ENCODE data around the gene KCNA3.

Gene KCNA3

GRCh38 chr1:110631836-110632620 is 42.7 kb downstream of the KCNA3 start:
- no peak overlapping the region for H3K4me3 Mint-ChIP-seq
- no peak for DNase-seq
- no peaks in the 10 kb centered on the region for H3K9me3 Mint-ChIP-seq
- no peaks in the 10 kb centered on the region for H3K36me3 Mint-ChIP-seq (ENCODE audit: low read depth)
- H3K27me3 Mint-ChIP-seq (ENCODE audit: low read depth, poor library complexity): peaks cover 41% of the 10 kb centered on the region
- no peak for TF ChIP-seq CTCF (IDR thresholded peaks at IDR 0.05)
- no peak overlapping the region for H3K27ac Mint-ChIP-seq
- no peaks in the 10 kb centered on the region for H3K4me1 Mint-ChIP-seq

DNA sequence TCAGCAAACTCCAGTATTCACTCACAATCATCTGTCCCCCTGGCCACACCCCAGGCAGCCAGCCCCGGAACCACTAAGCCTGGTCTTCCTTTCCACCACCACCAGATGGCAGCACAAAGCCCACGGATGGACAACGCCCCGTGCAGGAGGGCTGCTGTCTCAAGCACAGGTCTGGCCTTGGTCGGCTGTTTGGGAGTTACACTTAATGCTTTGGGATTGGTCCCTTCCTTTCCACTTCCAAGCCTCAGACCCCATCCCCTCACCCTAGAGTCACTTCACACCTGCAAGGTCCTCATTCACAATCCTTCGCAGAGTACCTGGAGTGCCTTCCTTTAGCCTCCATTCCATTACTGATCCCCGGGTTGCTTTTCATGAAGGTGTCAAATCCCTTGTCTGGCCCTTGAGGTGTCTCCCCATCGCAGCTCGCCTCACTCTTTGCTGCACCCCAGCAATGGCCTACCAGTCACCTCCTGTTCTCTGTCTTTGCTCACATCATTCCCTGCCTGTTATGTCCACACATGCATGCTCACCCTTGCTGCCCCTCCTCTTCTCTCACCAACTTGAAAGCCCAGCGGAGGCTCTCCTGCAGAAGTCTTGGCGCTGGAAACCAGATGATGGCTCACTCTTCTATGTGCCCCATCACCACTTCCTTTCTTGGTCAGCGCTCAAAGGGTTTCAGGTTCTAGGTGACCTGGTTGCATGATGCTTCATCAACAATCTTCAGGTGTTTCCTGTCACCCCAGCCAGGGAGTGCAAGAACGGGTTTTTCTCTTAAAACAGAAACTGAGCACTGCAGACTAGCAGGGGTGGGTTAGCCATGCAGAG is 43.7 kb downstream of the KCNA3 start:
- H3K27ac Mint-ChIP-seq: no peak overlapping the region
- H3K4me1 Mint-ChIP-seq: no peaks in the 10 kb centered on the region
- H3K27me3 Mint-ChIP-seq (ENCODE audit: low read depth, poor library complexity): peaks cover 44% of the 10 kb centered on the region
- peak; percentile 82 for DNase-seq
- H3K9me3 Mint-ChIP-seq: no peaks in the 10 kb centered on the region
- H3K36me3 Mint-ChIP-seq (ENCODE audit: low read depth): no peaks in the 10 kb centered on the region
- no peak overlapping the region for H3K4me3 Mint-ChIP-seq
- peak; percentile 77 for TF ChIP-seq CTCF (IDR thresholded peaks at IDR 0.05)

DNA sequence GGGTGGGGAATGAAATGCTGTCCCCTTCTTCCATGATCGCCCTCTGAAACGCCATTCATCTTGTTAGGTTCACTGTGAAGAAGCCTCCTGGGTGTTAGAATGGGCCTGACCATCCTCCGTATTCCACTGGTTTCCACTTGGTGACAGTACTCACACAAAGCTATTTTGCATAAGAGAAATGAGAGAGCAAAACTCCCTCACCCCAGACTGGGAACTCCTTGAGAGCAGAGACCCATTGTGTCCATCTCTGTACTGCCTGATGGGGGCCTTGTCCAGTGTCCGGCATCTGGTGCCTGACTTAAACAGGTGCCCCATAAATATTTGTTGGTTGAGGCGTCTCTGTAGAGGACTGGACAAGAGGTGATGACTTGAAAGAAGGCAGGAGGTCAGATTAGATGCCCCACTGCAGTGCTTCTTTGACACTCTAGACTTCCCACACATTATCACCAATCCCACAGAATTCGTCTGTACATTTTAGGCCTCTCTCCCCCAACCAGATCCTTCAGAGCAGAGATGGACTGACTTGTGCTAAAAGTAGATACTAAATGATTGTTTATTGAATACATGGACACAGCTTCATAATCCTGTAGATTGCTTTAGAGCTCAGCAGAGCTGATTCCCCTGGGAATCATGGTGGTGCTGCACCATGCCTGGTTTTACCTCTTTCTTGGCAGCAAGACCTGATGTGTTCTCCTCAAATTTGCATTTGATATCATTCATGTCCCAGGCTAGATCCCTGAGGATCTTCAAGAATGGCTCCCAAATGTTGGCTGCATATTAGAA is 46.2 kb downstream of the KCNA3 start:
- H3K9me3 Mint-ChIP-seq: no peaks in the 10 kb centered on the region
- no peak overlapping the region for H3K27ac Mint-ChIP-seq
- no peak overlapping the region for H3K4me3 Mint-ChIP-seq
- no peaks in the 10 kb centered on the region for H3K36me3 Mint-ChIP-seq (ENCODE audit: low read depth)
- no peaks in the 10 kb centered on the region for H3K4me1 Mint-ChIP-seq
- TF ChIP-seq CTCF (IDR thresholded peaks at IDR 0.05): no peak
- no peak for DNase-seq
- peaks cover 46% of the 10 kb centered on the region for H3K27me3 Mint-ChIP-seq (ENCODE audit: low read depth, poor library complexity)

DNA sequence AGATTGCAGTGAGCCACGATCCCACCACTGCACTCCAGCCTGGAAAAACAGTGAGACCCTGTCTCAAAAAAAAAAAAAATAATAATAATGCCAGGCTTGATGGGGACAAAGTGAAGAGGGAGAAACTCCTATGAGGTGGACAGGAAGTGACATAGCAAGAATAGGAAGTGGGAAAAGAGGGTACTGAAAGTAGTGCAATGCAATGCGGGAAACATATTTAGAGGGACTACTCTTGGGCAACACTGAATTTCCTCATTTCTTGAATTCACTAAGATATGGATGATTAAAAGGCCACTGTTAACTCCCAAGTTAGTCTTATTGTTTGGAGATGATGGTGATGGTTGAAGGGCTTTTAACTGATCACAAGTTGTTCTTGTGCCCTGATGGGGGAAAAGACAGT is 47.0 kb downstream of the KCNA3 start:
- H3K9me3 Mint-ChIP-seq: no peaks in the 10 kb centered on the region
- peaks cover 47% of the 10 kb centered on the region for H3K27me3 Mint-ChIP-seq (ENCODE audit: low read depth, poor library complexity)
- DNase-seq: no peak
- no peaks in the 10 kb centered on the region for H3K4me1 Mint-ChIP-seq
- no peaks in the 10 kb centered on the region for H3K36me3 Mint-ChIP-seq (ENCODE audit: low read depth)
- no peak for TF ChIP-seq CTCF (IDR thresholded peaks at IDR 0.05)
- H3K27ac Mint-ChIP-seq: no peak overlapping the region
- no peak overlapping the region for H3K4me3 Mint-ChIP-seq

GRCh38 chr1:110626889-110627288 is 47.9 kb downstream of the KCNA3 start:
- DNase-seq: no peak
- no peak overlapping the region for H3K27ac Mint-ChIP-seq
- TF ChIP-seq CTCF (IDR thresholded peaks at IDR 0.05): no peak
- no peaks in the 10 kb centered on the region for H3K9me3 Mint-ChIP-seq
- H3K36me3 Mint-ChIP-seq (ENCODE audit: low read depth): no peaks in the 10 kb centered on the region
- H3K27me3 Mint-ChIP-seq (ENCODE audit: low read depth, poor library complexity): peaks cover 55% of the 10 kb centered on the region
- no peaks in the 10 kb centered on the region for H3K4me1 Mint-ChIP-seq
- no peak overlapping the region for H3K4me3 Mint-ChIP-seq
